ENCODE measurements around the gene PM20D1.
"Not testable (repeated sequence)": the region's sequence is repeated elsewhere in the genome, so short reads cannot be mapped to it uniquely, and the experiment has no call there.

Gene PM20D1

DNA sequence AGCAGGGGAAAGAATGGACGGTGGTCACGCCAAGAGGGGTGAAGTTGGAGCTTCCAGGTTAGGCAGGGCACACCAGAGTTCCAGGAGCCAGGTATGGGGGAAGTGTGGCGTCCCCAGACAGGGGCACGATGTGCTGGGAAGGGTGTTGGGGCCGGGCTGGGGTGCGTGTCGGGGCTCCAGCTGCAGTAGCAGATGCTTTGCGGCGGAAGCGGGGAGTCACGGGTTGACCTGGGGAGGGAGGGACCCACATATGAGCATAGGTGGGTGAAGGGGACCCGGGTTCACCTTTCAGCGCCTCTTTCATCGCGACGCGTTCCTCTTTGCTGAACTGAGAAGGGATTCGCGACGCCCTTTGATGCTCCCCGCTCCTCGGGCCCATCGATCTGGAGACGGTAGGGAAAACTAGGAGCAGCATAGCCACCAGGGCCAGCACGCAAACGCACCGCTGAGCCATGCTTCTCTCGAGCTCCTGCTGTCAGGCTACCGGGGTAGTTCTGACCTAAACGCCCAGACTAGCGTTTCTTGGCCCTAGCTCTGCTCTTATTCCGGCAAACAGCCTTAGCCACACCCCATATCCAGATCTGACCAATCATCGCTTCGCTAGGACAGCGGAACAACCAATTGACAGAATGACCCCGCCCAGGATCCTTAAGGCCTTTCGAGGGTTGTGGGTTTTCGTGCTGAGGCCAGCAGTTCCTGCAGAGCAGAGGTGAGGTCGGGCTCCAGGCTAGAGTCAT is at the start of gene PM20D1:
Gene PM20D1, minus strand, starts transcription at position 514 of the 737 bp plus-strand sequence. Its CDS starts 60 bp downstream, at position 454.
- no peak for DNase-seq

DNA sequence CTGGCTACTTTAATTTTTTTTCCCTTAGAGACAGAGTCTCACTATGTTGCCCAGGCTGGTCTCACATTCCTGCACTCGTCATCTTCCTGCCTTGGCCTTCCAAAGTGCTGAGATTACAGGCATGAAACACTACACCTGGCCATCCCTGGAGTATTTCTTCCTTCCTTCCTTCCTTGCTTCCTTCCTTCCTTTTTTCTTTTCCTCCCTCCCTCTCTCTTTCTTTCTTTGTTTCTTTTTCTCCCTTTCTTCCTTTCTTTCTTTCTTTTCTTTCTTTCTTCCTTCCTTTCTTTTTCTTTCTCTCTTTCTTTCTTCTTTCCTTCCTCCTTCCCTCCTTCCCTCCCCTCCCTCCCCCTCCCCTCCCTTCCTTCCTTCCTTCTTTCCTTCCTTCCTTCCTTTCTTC is 46.4 kb upstream of the PM20D1 start:
- no peak for DNase-seq

DNA sequence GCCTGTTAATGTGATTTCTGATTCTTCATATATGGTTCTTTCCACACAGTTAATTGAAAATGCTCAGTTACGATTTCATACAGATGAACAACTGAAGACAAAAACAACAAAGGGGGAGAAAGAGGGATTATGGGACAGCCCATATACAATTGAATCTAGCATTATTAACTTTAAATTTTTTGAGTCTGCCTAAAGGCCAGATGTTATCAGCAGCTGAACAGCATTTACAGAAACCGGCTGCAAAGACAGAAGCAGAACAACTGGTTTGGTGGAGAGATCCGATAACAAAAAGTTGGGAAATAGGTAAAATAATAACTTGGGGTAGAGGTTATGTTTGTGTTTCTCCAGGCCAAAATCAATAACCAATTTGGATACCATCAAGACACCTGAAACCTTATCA is 44.2 kb upstream of the PM20D1 start:
- DNase-seq = not testable (repeated sequence)

GRCh38 chr1:205892175-205892574 is 42.2 kb upstream of the PM20D1 start:
- DNase-seq = not testable (repeated sequence)

- not testable (repeated sequence) for DNase-seq
Observed at GRCh38 chr1:205891481-205891880, 41.5 kb upstream of the PM20D1 start.

DNA sequence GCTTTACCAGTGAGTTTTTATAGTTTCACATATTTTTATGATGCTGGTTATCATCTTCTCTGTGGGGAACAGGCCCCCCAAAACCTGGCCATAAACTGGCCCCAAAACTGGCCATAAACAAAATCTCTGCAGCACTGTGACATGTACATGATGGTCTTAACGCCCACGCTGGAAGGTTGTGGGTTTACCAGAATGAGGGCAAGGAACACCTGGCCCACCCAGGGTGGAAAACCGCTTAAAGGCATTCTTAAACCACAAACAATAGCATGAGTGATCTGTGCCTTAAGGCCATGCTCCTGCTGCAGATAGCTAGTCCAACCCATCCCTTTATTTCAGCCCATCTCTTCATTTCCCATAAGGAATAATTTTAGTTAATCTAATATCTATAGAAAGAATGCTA is 40.7 kb upstream of the PM20D1 start:
- not testable (repeated sequence) for DNase-seq

DNA sequence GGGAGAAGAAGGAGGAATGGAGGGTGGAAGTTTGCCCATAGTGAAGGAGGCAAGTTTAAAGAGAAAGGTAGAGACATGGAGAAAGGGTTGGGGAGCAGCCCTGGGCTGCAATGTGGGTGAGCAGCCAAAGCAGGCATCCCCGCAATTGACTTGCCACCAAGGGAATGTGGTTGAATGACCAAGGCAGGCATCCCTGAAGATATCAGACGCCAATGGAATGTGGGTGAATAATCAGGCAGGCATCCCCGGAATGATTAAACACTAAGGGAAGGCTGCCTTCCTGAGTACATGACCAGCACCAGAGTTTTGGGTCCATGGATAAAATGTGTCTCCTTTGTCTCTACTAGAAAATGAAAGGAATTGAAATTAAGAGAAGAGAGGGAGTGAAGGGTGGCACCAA is 39.8 kb upstream of the PM20D1 start:
- DNase-seq = not testable (repeated sequence)

DNA sequence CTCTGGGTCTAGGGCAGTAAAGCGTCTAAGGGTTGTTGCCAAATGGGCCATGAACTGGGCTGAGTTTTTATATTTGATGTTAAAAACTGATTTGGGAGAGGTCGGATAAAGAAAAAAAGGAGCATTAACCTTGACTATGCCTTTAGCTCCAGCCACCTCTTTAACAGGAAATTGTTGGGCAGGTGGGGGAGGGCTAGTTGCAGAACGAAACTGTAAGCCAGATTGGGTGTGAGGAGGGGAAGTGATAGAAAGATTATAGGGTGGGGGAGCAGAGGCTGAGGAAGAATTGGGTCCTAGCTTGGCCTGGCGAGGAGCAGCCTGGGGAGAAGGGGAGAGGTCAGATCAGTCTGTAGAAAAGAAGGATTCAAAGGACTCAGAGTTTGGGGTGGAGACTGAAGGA is 39.1 kb upstream of the PM20D1 start:
- DNase-seq = not testable (repeated sequence)

GRCh38 chr1:205883792-205884191 is 33.9 kb upstream of the PM20D1 start:
- no peak for DNase-seq

DNA sequence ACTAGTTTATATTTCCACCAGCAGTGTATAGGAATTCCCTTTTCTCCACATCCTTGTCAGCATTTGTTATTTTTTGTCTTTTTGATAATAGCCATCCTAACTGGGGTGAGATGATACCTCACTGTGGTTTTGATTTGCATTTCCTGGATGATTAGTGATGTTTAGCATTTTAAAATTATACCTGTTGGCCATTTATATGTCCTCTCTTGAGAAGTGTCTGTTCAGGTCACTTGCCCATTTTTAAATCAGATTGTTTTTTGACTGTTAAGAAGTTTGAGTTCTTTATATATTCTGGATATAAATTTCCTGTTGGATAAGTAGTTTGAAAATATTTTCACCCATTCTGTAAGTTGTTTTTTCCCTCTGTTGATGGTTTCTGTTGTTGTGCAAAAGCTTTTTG is 31.0 kb upstream of the PM20D1 start:
- DNase-seq = no peak

DNA sequence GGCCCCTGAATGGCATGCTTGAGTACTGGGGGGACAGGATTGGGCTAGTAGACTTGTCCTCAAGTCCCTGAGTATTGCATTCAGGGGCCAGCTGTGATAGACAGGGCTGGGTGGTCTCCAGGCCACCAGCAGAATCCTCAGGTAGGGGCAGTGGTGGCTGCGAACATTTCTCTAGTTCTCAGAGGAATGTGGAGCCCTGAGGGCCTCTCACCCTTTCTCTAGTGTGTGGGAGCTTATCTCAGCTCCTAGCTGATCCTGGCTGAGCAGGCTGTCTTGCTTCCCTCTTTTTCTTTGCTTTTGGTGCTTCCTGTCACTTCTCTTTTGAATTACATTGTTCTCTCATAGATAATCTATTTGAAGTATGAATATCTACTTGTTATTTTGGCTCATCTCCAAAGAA is 30.0 kb upstream of the PM20D1 start:
- no peak for DNase-seq

DNA sequence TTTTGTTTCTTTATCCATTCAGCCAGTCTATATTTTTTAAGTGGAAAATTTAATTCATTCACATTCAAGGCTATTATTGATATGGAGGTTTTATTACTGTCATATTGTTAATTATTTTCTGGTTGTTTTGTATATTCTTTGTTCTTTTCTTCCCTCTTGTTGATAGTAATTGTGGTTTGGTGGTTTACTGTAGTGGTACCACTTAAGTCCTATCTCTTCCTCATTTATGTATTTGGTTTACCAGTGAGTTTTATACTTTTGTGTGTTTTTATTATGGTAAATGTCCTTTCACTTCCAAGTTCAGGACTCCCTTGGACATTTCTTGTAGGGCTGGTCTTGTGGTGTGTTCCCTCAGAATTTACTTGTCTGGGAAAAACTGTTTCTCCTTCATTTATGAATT is 28.1 kb upstream of the PM20D1 start:
- no peak for DNase-seq

DNA sequence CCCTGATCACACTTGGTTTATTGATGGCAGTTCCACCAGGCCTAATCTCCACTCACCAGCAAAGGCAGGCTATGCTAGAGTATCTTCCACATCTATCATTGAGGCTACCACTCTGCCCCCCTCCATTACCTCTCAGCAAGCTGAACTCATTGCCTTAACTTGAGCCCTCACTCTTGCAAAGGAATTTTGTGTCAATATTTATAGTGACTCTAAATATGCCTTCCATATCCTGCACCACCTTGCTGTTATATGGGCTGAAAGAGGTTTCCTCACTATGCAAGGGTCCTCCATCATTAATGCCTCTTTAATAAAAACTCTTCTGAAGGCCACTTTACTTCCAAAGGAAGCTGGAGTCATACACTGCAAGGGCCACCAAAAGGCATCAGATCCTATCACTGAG is 23.2 kb upstream of the PM20D1 start:
- DNase-seq = not testable (repeated sequence)

GRCh38 chr1:205870236-205870635 is 20.3 kb upstream of the PM20D1 start:
- DNase-seq = no peak

- no peak for DNase-seq
Observed at GRCh38 chr1:205861540-205861939, 11.6 kb upstream of the PM20D1 start.

GRCh38 chr1:205858141-205858961 is 8.4 kb upstream of the PM20D1 start:
- DNase-seq = no peak

GRCh38 chr1:205857501-205857900 is 7.6 kb upstream of the PM20D1 start:
- DNase-seq = not testable (repeated sequence)

GRCh38 chr1:205856433-205856832 is 6.5 kb upstream of the PM20D1 start:
- no peak for DNase-seq

DNA sequence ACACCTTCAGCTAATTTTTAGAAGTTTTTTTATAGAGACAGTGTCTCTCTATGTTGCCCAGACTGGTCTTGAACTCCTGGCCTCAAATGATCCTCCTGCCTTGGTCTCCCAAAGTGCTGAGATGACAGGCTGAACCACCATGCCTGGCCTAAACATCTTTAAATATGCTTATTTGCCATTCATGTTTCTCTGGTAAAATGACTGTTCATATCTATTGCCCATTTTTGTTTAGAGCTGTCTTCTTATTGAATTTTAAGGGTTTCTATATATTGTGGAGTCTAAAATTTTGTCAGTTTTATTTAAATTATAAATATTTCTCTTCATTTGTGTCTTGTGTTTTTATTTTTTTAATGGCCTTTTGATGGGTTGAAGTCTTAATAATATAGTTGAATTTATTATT is 3.0 kb upstream of the PM20D1 start:
- DNase-seq = no peak

DNA sequence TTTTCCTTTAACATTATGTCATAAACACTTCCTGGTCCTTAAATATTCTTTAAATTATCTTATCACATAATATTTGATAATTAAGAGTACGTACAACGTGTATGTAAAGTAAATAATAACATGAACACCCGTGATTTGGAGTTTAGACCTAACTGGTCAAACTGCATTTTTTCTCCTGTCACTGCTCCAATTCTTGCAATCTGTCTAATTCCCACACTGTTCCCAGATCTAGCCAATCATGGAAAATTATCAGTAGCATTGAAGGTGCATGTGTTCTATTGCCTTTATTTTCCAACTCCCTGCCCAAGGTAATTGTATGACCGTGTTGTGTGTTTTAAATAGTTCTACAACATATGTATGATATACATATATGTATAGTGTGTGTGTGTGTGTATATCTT is 2.1 kb upstream of the PM20D1 start:
- no peak for DNase-seq

DNA sequence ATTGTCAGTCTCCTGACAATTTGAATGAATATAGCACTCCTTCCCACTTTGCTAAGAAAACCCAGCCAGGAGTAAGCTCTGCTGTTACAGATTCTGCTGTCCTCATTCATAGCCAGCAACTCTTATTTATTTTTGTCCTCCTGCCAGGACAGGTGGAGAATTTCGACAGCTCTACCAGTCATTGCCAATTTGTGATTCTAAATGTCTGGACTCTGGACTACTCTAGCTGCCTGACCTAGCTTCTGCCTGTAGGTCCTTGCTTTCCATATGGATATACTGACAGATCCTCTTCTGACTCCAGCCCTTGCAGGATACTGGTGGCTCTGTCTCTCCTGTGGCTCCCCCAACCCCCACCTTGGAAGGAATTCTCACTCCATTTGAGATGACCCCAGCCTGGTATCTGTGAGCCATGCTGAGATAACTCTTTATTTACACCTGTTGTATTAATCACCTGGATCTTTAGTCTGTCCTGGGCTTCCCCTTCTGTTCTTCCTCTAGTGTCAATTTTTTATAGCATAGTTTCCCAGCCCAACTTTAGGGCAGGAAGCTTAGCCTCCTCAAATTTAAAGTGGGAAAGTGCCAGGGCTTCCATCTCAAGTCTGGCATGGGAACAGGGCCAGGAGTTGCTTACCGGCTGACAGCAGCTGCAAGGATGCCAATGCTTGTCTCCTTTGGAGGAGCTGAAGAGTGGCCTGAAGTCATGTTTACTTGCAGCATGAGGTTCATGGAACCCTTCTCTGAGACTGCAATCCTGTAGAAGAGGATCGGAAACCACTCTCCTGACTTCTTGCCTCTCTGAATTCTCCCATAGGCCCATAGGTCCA is 6.7 kb downstream of the PM20D1 start:
- DNase-seq = no peak

DNA sequence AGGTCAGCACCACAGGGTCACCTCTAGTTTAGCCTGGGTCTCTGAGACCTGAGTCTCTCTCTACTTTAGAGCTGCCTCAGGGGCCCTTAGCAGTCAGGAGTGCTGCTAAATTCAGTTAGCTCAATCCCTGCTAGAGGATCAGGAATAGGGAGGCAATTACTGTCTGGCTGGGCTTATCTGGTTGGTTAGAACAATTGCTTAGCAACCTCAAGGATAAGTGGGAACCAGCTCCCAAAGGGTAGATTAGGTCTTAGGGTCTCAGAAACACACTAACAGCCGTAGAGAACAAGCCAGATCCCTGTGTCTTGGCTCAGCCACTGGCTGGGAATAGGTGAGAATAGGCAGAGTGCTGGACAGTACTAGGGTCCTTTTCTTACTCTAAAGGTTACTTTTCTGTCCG is 7.7 kb downstream of the PM20D1 start:
- no peak for DNase-seq

DNA sequence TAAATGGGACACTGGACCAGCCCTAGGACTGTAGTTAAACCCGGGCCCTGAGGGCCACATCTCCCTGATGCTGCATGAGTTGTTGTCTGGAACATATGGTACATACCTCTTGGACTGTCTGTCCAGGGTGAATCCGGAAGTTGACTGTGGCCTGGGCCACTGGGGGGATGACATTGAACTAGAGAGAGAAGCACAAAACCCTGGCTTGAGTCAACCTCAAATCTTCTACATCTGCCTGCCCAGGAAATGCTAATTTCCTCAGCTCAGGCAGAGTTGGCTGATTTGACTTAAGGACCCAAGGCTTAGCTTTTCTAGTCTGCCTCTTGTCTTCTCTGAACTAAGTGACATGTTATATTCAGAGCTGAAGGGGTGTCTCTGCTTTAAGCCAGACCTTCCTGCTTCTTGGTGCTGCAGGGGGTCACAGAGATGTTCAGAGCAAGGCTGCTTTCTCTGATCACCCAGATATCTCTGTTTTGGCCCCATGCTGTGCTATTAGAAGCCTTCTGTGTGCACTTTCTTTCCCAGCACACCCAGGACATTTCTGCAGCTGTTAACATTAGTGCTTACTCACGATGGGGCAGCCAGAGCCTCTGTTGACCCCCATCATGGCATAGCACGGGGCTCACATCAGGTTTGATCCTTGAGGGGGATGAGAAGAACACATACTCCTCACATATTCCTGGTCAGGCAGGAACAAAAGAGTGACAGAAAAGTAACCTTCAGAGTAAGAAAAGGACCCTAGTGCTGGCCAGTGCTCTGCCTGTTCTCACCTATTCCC is 9.6 kb downstream of the PM20D1 start:
- no peak for DNase-seq
